ENCODE measurements around the gene USP19.

- TF ChIP-seq CTCF (conservative IDR thresholded peaks at IDR 0.05; ENCODE audit: low read length) (no peak), EZH2phosphoT487 (IDR thresholded peaks at IDR 0.05; ENCODE audit: borderline replicate concordance, low read depth, low read length) (no peak)
Observed at GRCh38 chr3:49122886-49123545, 2.4 kb upstream of the USP19 start.
